Upper lobe of left lung (tissue), 4 donors: ENCODE data around the gene AKAP8L.

Experiments
- EP300 ChIP-seq, 4 donors: sonication (generic); formaldehyde crosslinking; IDR thresholded peaks; one replicate each; pipeline ENCODE4 v1.5.1; 2017; ENCODE audit warnings: antibody characterized with exemption in 4 of 4, control low read depth in 2 of 4
- POLR2A ChIP-seq, 4 donors: fragments of 450-650 bp; IDR thresholded peaks; one replicate each; pipeline ENCODE4 v1.5.1; 2016 to 2017; ENCODE audit warnings: antibody characterized with exemption in 4 of 4, mild to moderate bottlenecking in 2 of 4
- POLR2AphosphoS5 ChIP-seq, 2 donors: sonication (generic); formaldehyde crosslinking; IDR thresholded peaks; one replicate each; pipeline ENCODE4 v1.5.1; 2017; ENCODE audit warnings: antibody characterized with exemption in 2 of 2
- TF ChIP-seq, protein P1 (sequence below), 6 experiments: fragments of 450-650 bp in 4 of 6; fragments of 200-600 bp in 2 of 6; sonication (generic) in 2 of 6; IDR thresholded peaks; one replicate each; pipeline ENCODE4 v1.5.1; 2016 to 2019; ENCODE audit warnings: antibody characterized with exemption in 6 of 6

GRCh38 chr19:15452111-15453047 is 33.6 kb upstream of the AKAP8L start:
- TF ChIP-seq, protein P1, sequence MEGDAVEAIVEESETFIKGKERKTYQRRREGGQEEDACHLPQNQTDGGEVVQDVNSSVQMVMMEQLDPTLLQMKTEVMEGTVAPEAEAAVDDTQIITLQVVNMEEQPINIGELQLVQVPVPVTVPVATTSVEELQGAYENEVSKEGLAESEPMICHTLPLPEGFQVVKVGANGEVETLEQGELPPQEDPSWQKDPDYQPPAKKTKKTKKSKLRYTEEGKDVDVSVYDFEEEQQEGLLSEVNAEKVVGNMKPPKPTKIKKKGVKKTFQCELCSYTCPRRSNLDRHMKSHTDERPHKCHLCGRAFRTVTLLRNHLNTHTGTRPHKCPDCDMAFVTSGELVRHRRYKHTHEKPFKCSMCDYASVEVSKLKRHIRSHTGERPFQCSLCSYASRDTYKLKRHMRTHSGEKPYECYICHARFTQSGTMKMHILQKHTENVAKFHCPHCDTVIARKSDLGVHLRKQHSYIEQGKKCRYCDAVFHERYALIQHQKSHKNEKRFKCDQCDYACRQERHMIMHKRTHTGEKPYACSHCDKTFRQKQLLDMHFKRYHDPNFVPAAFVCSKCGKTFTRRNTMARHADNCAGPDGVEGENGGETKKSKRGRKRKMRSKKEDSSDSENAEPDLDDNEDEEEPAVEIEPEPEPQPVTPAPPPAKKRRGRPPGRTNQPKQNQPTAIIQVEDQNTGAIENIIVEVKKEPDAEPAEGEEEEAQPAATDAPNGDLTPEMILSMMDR (IDR thresholded peaks at IDR 0.05), result peak in 1 of 6 experiments; percentile 1
- no peak for TF ChIP-seq EP300 (IDR thresholded peaks at IDR 0.05)
- peak in 1 of 2 donors; percentile 79 for TF ChIP-seq POLR2AphosphoS5 (IDR thresholded peaks at IDR 0.05)
- peak in 2 of 4 donors; percentile 58 to 69 for TF ChIP-seq POLR2A (IDR thresholded peaks at IDR 0.05)
